GM23248 (cell line): Measurements from ENCODE around the gene COL12A1.

ENCODE experiments used
- EZH2 ChIP-seq: fragments of 200-600 bp; sonication (generic); IDR thresholded peaks from 2 replicates; pipeline ENCODE4 v1.6.1; 2018; ENCODE audit warnings: antibody characterized with exemption, mild to moderate bottlenecking; ENCODE audit not compliant: insufficient read depth, poor library complexity, severe bottlenecking
- EZH2phosphoT487 ChIP-seq: fragments of 200-600 bp; sonication (generic); IDR thresholded peaks from 2 replicates; pipeline ENCODE4 v1.6.1; 2018; ENCODE audit warnings: antibody characterized with exemption, moderate library complexity, mild to moderate bottlenecking, low read depth; ENCODE audit not compliant: insufficient read depth

DNA sequence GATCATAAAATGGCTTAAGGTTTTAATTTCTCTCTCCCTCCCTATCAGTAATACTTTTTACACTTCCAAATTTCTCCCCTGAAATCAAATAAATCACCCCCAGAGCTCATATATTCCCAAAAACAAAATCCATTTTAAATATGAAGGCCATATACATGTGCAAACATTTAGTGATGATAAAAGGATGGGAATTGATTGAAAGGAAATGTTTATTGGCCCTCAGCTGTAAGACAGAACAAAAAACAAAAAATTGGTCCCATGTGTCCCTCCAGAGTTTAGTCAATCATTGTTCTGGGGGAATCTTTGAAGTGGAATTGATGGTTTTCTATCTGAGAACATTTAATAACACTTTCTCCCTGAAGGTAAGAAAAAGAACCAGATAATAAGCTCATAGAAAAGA, 91.7 kb downstream of the COL12A1 start:
- TF ChIP-seq EZH2phosphoT487, result no peak
- no peak for TF ChIP-seq EZH2
